GM12873 (cell line): ENCODE measurements around the gene WDR33.

Experiments used
- CTCF ChIP-seq: IDR thresholded peaks from 2 replicates; pipeline ENCODE4 v1.5.1; 2012; ENCODE audit warnings: low read depth, mild to moderate bottlenecking, moderate library complexity, low read length, control low read depth; ENCODE audit not compliant: insufficient read depth; ENCODE audit errors: missing control alignments

The WDR33 gene

GRCh38 chr2:127651381-127651809 is 159.6 kb downstream of the WDR33 start:
- no peak for TF ChIP-seq CTCF
